Endothelial cell of umbilical vein (primary cell): Measurements from ENCODE around the gene IVD. TPM values are rescaled to one million over a fixed set of nuclear protein-coding genes. Genes with fewer than 3 reads are reported as not detected.

ENCODE experiments used
- BruUV-seq: library from RNA; stranded (reverse); fragments of 400-500 nt; replicated peaks from 2 replicates; lab custom pipeline; 2021; lab: Mats Ljungman, UMichigan
- CTCF ChIA-PET: fragments of 300-600, 350-600 bp; sonication (Branson Sonifier 250); formaldehyde crosslinking; loops from one replicate; lab custom pipeline; 2021; ENCODE audit warnings: antibody characterized with exemption, inconsistent platforms; lab: Charles Lee
- POLR2A ChIA-PET: fragments of 300-600, 350-600 bp; sonication (Branson Sonifier 250); formaldehyde crosslinking; loops from one replicate; lab custom pipeline; 2021; ENCODE audit warnings: antibody characterized with exemption, inconsistent platforms; lab: Charles Lee
- DNase-seq: peaks from one replicate; pipeline ENCODE4 v3.0.0-alpha.2; 2011; ENCODE audit warnings: low read depth, low spot score
- FAIRE-seq: peaks from 2 replicates; lab custom pipeline; 2011; peaks lifted over from hg19 to GRCh38; lab: Jason Lieb, UNC
- H2AFZ ChIP-seq: 2 replicates; pipeline ENCODE4 v1.6.0; 2012; ENCODE audit warnings: low read depth, low read length, control low read depth, inconsistent platforms
- H3K27ac ChIP-seq: 2 replicates; pipeline ENCODE4 v1.5.1; 2011; ENCODE audit warnings: low read depth, mild to moderate bottlenecking, control low read depth, low read length, moderate library complexity; ENCODE audit not compliant: insufficient read depth
- H3K27me3 ChIP-seq, 2 experiments: 2 replicates each; pipeline versions ENCODE4 v1.6.0 to v1.6.1; 2011; ENCODE audit warnings: low read length in 2 of 2, mixed read lengths in 1 of 2; ENCODE audit not compliant: control insufficient read depth in 2 of 2, insufficient read depth in 2 of 2
- H3K36me3 ChIP-seq, 2 experiments: 2 replicates in 1 of 2; 3 replicates in 1 of 2; pipeline ENCODE4 v1.5.1; 2011; ENCODE audit warnings: low read length in 2 of 2, mild to moderate bottlenecking in 1 of 2, moderate library complexity in 1 of 2; ENCODE audit not compliant: control insufficient read depth in 2 of 2, insufficient read depth in 2 of 2; ENCODE audit errors: extremely low read depth in 1 of 2
- H3K4me1 ChIP-seq: 3 replicates; pipeline ENCODE4 v1.5.1; 2011; ENCODE audit warnings: mild to moderate bottlenecking, low read length; ENCODE audit not compliant: control insufficient read depth, insufficient read depth; ENCODE audit errors: extremely low read depth
- H3K4me2 ChIP-seq: 2 replicates; pipeline ENCODE4 v1.6.1; 2011; ENCODE audit warnings: low read length, control low read depth, mixed read lengths; ENCODE audit not compliant: insufficient read depth
- H3K4me3 ChIP-seq, 3 experiments: fragments of 200-600 bp in 1 of 3; sonication (generic), shearing (Covaris generic) in 1 of 3; replicated peaks in 1 of 3; 2 replicates each; pipeline ENCODE4 v1.5.1; 2011 to 2016; ENCODE audit warnings: control low read depth in 3 of 3, low read length in 3 of 3, mild to moderate bottlenecking in 2 of 3, inconsistent platforms in 1 of 3, low read depth in 1 of 3, moderate library complexity in 1 of 3; ENCODE audit not compliant: insufficient read depth in 1 of 3
- H3K79me2 ChIP-seq: 2 replicates; pipeline ENCODE4 v1.6.0; 2012; ENCODE audit warnings: low read length, inconsistent platforms; ENCODE audit not compliant: control insufficient read depth, insufficient read depth
- H3K9ac ChIP-seq: replicated peaks from 2 replicates; pipeline ENCODE3; 2011; ENCODE audit warnings: low read length, control low read depth; ENCODE audit not compliant: insufficient read depth; ENCODE audit errors: extremely low read depth
- H3K9me1 ChIP-seq: replicated peaks from 3 replicates; pipeline ENCODE4 v1.6.0; 2011; ENCODE audit warnings: mild to moderate bottlenecking, low read length; ENCODE audit not compliant: control insufficient read depth, insufficient read depth; ENCODE audit errors: extremely low read depth
- H3K9me3 ChIP-seq: replicated peaks from 2 replicates; pipeline ENCODE4 v1.5.1; 2012; ENCODE audit warnings: low read length, inconsistent platforms; ENCODE audit not compliant: control insufficient read depth, insufficient read depth
- H4K20me1 ChIP-seq: replicated peaks from 2 replicates; pipeline ENCODE3; 2011; ENCODE audit warnings: mild to moderate bottlenecking, low read length; ENCODE audit not compliant: control insufficient read depth, insufficient read depth; ENCODE audit errors: extremely low read depth
- EZH2 ChIP-seq: IDR thresholded peaks from 2 replicates; pipeline ENCODE4 v1.6.1; 2012; ENCODE audit warnings: borderline replicate concordance, low read depth, mild to moderate bottlenecking, moderate library complexity, low read length, inconsistent platforms; ENCODE audit not compliant: severe bottlenecking
- FOS ChIP-seq: IDR thresholded peaks from 2 replicates; pipeline ENCODE4 v1.6.1; 2011; ENCODE audit warnings: mild to moderate bottlenecking, low read length, moderate library complexity, borderline replicate concordance; ENCODE audit not compliant: insufficient read depth
- GATA2 ChIP-seq: IDR thresholded peaks from 2 replicates; pipeline ENCODE4 v1.7.0; 2011; ENCODE audit warnings: low read depth, mild to moderate bottlenecking, moderate library complexity, mixed read lengths, low read length; ENCODE audit not compliant: insufficient read length, insufficient read depth
- JUN ChIP-seq: IDR thresholded peaks from 2 replicates; pipeline ENCODE4 v1.6.1; 2011; ENCODE audit warnings: borderline replicate concordance, low read depth; ENCODE audit not compliant: insufficient read length, insufficient read depth
- MAX ChIP-seq: IDR thresholded peaks from 2 replicates; pipeline ENCODE4 v1.6.1; 2011; ENCODE audit not compliant: insufficient read depth, insufficient read length
- MYC ChIP-seq: IDR thresholded peaks from one replicate; pipeline ENCODE4 v1.6.1; 2011; ENCODE audit warnings: mild to moderate bottlenecking, low read depth, low read length
- POLR2A ChIP-seq: IDR thresholded peaks from 2 replicates; pipeline ENCODE4 v1.6.1; 2012; ENCODE audit warnings: low read depth, mild to moderate bottlenecking, control low read depth, low read length
- POLR2AphosphoS5 ChIP-seq: IDR thresholded peaks from 2 replicates; pipeline ENCODE4 v1.6.1; 2012; ENCODE audit warnings: low read depth, mild to moderate bottlenecking, control low read depth, low read length, moderate library complexity; ENCODE audit not compliant: insufficient read depth
- dilution Hi-C: fragments of 300-500 bp; cut with MboI; formaldehyde crosslinking; loops from one replicate; pipeline ENCODE4 v1.15.0; 2019; ENCODE audit warnings: low sequenced_read_pairs; ENCODE audit not compliant: extremely low pct_ligation_motif_present
- intact Hi-C: fragments of 100-400 bp; cut with micrococcal nuclease; formaldehyde crosslinking; loops from one replicate; pipeline ENCODE4 v1.10.0; 2022
- polyA plus RNA-seq, 4 experiments: library from polyadenylated mRNA; depleted of rRNA in 3 of 4; stranded (reverse) in 3 of 4; unstranded in 1 of 4; fragments of >200 nt; gene quantifications; 2 replicates each; pipeline versions ENCODE4 v1.2.1 to v1.2.3, GENCODE V29; 2011 to 2012; ENCODE audit warnings: missing spikeins in 1 of 4
- total RNA-seq: library from RNA; stranded (reverse); gene quantifications from 2 replicates; pipeline ENCODE4 v1.2.3, GENCODE V29; 2021
- TF ChIP-seq, protein P1 (sequence below), 2 donors: IDR thresholded peaks; 1 replicate in 1 of 2; 2 replicates in 1 of 2; pipeline ENCODE4 v1.5.1; 2011; ENCODE audit warnings: low read length in 2 of 2, mild to moderate bottlenecking in 2 of 2, moderate library complexity in 2 of 2, control low read depth in 1 of 2, inconsistent platforms in 1 of 2, low read depth in 1 of 2; ENCODE audit not compliant: insufficient read depth in 1 of 2; ENCODE audit errors: extremely low read depth in 1 of 2

IVD gene
- total and polyA plus RNA-seq, 2 donors (not counting 3 experiments of a cell fraction or from before 2014, with no cell fraction given): 34.1 to 62.5 TPM

GRCh38 chr15:40388941-40389823, 16.4 kb upstream of the IVD start:
- dilution Hi-C loops (no loop called here), intact Hi-C loops (no loop called here)
- BruUV-seq: no TSS peak
- DNase-seq (no peak), FAIRE-seq (no peak)
- Histone ChIP-seq H3K27me3 (no peaks in the 10 kb centered on the region), H3K79me2 (peaks cover 15% of the 10 kb centered on the region), H3K4me2 (no peak overlapping the region), H2AFZ (no peak overlapping the region), H3K36me3 (peaks cover 21 to 33% of the 10 kb centered on the region in 2 experiments), H3K4me3 (no peak overlapping the region), H3K9ac (no peak overlapping the region), H3K27ac (no peak overlapping the region), H4K20me1 (no peaks in the 10 kb centered on the region), H3K9me3 (no peaks in the 10 kb centered on the region), H3K4me1 (peaks cover 6% of the 10 kb centered on the region), H3K9me1 (no peaks in the 10 kb centered on the region)
- TF ChIP-seq MYC (no peak), FOS (no peak), MAX (no peak), GATA2 (no peak), POLR2AphosphoS5 (no peak), JUN (no peak), EZH2 (no peak), POLR2A (no peak)
- TF ChIP-seq, protein P1, sequence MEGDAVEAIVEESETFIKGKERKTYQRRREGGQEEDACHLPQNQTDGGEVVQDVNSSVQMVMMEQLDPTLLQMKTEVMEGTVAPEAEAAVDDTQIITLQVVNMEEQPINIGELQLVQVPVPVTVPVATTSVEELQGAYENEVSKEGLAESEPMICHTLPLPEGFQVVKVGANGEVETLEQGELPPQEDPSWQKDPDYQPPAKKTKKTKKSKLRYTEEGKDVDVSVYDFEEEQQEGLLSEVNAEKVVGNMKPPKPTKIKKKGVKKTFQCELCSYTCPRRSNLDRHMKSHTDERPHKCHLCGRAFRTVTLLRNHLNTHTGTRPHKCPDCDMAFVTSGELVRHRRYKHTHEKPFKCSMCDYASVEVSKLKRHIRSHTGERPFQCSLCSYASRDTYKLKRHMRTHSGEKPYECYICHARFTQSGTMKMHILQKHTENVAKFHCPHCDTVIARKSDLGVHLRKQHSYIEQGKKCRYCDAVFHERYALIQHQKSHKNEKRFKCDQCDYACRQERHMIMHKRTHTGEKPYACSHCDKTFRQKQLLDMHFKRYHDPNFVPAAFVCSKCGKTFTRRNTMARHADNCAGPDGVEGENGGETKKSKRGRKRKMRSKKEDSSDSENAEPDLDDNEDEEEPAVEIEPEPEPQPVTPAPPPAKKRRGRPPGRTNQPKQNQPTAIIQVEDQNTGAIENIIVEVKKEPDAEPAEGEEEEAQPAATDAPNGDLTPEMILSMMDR (IDR thresholded peaks at IDR 0.05; ENCODE audit: extremely low read depth in 1 of 2, insufficient read depth in 1 of 2, low read depth in 1 of 2, low read length in 2 of 2): no peak
- CTCF ChIA-PET: interaction anchor here (0.7 to 1.0 kb wide), 3 partner anchors 21 to 110 kb away, joined by 3 to 4 read pairs (median 3); no protein-coding TSS in a partner anchor
- POLR2A ChIA-PET: no interaction called here
